ENCODE measurements around the gene FLNA.

Gene FLNA

DNA sequence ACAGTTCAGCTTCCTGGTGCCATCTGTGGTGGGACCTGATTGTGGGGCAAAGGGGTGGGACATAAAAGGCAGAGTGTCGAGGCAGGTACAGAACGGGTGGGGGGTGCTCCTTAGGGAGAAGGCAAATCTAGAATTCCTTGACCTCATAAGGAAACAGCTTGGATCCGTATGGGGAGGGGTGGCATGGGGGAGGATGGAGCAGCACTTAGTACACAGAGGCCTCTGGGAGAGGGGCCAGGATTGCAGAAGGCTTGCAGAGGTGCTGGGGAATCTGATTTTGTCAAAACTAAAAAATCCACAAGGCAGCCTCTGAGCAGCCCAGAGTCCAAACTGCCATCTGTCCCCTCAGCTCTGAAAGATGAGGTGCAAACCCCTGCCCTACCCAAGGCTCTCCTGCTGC, 2.3 kb upstream of the FLNA start:
- DNase-seq: no peak

DNA sequence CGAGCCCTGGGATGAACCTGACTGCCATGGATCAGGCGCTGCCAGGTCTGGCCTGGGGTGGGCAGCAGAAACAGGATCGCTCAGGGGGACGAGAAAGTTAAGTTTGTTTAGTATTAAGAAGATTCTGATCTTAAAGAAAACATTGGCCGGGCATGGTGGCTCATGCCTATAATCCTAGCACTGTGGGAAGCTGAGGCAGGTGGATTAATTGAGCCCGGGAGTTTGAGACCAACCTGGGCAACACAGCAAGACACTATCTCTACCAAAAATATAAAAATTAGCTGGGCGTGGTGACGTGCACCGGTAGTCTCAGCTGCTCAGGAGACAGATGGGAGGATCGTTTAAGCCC, 696 bp upstream of the FLNA start:
- no peak for DNase-seq

DNA sequence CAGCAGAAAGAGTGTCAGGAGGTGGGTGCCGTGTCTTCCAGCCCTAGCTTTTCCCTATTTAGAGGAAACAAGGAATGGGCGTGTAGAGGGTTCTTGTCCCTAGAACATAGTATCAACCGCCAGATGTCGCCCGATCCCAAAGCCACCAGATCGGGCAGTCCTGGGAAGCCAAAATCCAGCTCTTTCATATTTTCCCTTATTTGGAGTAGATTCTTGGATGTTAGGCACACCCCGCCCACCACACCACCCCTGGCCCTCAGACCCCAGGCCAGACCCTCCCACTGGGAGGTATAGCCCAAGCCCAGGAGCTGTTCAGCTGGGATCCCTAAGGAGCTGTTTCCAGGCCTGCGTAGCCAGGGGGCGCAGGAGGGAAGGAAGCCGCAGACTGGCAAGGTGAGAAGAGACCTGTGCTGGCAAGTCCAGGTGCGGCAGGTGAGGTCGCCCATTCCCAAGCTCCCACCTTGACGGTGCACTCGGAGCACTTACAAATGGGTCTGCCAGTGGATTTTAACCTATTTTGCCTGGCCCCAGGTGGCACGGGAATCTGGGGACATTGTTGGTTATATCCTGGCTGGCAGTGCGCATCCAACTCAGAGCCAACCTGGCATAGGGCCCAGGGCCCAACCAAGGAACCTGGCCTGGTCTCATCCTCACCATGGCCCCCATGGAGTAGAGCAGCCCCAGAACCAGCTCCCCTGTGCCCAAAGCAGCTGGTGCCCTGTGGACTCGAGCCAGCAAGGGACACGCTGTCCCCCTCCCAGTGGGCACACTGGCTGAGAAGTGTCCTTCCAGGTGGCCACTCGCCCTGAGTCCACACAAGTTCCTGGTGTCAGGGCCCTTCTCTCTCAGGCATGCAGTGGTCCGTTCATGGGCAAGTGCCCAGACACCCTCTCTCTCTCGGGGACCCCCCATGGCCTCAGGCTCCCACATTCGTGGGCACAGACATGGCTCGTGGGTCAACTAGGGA, 811 bp downstream of the FLNA start:
- peak in 43 of 56 donors; percentile 8 to 70 (median 48) for DNase-seq

DNA sequence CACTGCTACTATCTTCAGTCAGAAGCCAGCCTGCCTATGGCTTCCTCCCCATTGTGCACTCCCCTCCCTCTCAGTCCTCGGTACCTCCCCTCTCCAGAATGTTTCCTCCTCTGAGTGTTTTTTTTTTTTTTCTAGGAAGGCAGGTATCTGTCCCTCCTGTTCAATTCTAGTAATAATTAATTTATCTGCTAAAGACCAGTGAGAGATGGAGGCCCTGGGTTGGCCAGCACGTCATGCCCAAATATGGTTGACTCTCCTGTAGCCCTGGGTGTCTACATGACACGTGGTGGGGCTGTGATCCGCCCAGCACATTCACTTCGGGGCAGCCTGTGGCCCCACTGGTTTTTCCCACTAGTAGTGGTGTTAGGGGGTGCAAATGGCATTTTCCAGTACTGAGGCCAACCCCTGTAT, 1.8 kb downstream of the FLNA start:
- DNase-seq: no peak

DNA sequence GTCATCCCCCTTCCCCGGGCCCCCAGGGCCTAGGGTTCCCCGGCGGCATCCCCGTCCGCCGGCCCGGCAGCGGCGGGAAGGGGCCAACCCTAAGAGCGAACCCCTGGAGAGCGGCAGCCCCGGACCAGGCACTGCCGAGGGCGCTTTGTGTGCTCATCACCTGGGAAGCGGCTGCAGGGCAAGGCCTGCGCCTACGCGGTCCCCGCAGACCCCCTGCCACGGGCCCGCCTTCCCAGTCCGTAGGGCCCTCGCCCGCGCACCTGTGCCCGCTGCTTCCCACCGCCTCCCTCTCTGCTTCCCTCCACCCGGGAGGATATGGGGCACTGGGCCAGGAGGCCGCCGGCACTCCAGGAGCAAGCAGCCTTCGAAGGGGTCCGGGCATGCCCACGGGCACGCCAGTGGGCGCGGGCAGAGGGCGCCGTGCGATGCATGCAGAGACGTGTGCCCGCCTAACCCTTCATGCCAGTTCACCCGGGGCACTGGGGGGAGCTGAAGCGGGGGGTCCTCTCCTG, 2.6 kb downstream of the FLNA start:
- DNase-seq: no peak

DNA sequence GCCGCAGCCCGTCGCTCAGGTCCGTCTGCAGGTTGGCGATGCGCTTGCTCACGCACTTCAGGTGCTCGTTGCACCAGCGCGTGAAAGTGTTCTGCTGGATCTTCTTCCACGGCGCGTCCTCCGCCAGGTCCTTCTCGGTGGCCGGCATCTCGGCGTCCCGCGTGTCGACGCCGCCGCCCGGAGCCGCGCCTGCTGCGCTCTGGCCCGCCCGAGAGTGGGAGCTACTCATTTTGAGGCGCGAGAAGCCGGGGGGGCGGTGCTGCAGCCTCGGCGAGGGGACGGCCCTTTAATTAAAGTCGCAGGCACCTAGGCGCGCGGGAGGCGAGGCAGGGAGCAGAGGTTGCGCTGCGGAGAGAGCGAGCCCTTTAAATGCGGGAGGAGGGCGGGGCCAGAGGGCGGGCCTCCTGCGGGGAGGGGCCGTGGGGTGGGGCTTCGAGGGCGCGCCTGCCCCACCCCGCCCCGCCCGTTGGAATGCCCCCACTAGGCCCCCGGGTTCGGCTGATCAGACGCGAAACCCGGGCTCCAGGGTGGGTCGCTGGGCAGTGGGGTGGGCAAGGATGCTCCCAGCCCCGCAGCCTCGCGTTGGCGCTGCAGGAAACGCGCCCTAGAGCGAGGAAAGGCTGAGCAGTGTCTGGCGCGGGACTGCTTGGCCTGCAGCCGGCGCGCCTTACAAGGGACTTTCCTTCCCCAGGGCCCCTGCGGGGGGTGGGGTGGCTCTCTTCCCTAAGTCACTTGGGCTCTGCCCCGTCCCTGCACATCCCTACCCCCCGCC, 3.2 kb downstream of the FLNA start:
- DNase-seq: peak; percentile 17 to 93 (median 81)

DNA sequence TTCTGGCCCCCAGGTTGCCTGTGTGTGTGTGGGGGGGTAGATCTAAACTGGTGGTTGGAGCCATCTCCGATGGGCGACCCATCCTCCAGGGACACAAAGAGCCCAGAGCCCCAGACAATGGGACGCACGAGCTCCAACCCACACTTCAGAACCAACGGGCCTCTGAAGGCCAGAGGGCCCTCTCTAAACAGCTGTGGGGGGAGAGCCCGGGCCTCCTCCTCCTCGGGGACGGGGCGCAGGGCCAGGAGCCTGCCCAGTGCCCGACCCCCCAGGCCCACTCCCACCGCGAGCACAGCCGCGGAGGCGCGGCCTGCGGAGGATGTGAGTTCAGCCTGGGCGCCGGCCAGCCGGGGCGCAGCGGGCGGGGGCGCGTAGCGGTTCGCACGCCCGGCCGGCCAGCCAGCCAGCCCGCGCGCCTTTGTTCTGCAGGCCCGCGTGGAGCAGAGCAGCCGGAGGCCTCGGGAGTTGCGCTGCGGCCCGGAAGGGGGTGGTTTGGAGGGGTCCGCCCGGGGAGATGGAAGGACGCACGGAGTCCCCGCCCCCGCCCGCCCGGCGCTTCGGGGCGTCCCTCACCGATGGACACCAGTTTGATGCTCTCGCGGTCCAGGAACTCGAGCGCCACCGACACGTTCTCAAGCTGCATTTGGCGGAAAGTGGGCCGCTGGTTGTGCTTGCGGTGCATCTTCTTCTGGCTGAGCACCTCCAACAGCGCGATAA, 4.0 kb downstream of the FLNA start:
- DNase-seq: peak in 8 of 56 donors; percentile 10 to 40 (median 23)

DNA sequence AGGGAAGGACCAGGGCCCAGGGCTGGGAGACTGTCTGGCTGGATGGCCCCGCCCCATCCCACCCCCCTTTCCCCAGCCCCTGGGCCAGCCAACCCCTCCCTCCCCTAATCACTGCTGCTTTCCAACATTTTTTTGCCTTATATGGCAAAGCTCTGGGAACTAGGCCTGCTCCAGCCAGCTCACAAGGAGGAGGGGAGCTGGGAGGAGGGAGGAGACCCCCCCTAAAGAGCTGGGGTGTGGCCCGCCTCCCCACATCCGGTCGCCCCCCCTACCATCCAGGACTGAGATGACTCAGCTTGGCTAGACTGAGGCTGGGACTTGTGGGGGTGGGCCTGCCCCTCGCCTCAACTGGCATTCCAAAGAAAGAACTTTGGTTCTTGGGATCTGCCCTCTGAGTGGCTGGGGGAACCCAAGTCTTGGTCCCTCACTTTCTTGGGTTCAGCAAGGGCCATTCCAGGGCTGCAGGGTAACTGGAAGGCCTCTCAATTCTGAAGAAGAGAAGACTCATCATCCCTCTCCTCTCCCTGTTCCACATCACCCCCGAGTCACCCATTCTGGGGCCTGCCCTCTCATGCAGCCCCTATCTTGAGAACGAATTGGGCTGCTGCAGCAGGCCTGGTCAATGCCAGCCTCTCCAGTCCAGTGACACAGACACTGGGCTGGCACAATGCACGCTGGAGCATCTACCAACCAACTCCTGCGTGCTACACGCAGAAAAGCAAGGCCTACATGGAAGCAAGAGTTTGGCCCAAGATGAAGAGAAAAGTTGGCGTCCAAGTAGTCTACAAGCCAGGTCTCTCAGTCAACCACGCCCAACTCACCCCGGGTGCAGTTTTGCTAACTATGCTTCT, 4.8 kb downstream of the FLNA start:
- peak in 39 of 56 donors; percentile 3 to 62 (median 32) for DNase-seq

DNA sequence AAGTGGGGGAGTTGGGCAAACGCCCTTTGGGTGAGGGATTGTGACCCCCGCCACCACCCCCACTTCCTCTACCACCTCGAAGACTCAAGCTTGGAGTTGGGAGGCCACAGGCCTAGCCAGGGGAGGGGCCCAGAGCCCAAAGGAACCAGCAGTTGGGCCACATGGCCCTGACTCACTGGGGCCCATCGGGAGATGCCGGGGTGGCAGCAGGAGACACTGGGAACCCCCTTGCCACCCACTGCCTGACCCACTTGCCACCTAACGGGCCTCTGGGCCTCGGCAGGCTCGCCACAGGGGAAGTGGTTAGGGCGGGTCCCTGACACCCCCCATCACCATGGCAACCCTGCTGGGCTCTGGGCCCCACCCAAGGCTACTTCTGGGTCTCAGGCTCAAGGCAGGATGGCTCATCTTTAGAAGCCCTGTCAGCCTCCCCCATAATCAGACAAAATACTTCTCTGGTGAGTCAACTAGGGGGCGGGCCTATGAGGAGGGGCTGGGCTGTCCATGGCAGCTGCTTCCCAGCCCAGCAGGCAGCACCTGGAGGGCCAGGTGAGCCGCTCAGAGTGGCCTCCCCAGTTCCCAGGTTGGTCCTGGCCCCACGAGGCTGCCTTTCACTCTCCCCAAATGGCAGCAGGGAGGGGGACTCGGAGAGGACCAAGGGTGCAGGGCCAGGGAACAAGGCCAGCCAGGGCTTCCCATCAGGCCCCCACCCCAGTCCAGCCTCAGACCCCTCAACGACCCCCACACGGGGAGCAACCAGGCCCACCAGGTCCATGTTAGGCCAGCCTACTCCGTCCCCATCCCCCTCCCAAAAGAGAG, 5.6 kb downstream of the FLNA start:
- DNase-seq: peak in 5 of 56 donors; percentile 3 to 59 (median 13)

DNA sequence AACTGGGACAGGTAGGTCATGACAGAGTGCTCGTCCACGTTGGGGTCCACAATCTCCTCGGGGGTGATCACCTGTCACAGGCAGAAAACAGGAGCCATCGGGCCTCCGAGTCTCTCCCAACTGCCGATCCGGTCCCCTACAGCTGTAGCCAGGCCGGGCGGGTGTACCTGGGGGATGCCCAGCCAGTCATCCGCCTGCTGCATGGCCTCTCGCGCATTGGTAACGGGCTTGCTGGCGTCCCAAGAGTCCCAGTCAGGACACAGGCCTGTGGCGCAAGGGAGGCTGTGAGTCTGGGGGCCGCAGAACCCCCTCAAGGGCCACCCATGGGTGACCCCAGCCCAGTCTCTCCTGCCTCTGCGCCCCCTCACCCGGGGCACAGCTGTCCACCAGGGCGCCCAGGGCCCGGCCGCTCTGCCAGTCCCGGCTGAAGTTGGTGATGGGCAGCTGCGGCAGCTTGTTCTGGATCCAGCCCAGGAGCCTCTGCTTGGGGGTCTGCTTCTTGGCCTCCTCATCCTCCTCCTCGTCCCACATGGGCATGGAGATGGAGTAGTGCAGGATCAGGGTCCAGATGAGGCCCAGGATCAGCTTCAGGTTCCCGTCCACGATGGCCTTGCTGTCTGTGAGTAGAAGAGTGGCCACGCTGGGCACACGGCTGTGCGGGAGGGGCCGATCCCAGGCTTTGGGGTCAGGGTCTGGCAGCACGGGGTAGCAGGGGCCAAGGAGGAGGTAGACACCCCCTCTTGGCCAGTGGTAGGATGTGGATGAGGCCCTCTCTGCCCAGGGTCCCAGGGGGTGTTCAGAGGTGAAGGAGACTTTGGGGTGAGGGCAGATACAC, 6.7 kb downstream of the FLNA start:
- no peak for DNase-seq

DNA sequence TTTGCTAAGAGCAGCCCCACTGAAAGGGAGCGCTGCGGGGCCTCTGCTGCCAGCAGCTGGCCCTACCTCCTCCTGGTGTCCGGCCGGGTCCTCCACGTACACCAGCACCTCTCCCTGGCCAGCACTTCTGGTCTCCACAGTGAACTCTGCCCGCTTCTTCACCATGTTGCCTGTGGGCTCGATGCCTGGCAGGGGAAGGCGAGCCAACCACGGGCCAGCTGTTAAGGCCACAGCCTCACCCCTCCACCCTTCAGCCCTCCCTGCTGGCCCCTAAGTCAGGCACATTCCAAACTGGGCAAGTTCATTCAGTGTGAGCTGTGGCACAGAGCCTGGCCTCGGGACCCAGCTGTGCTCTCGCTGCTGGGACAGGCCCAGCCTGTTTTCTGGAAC, 7.8 kb downstream of the FLNA start:
- peak in 34 of 56 donors; percentile 1 to 66 (median 31) for DNase-seq

DNA sequence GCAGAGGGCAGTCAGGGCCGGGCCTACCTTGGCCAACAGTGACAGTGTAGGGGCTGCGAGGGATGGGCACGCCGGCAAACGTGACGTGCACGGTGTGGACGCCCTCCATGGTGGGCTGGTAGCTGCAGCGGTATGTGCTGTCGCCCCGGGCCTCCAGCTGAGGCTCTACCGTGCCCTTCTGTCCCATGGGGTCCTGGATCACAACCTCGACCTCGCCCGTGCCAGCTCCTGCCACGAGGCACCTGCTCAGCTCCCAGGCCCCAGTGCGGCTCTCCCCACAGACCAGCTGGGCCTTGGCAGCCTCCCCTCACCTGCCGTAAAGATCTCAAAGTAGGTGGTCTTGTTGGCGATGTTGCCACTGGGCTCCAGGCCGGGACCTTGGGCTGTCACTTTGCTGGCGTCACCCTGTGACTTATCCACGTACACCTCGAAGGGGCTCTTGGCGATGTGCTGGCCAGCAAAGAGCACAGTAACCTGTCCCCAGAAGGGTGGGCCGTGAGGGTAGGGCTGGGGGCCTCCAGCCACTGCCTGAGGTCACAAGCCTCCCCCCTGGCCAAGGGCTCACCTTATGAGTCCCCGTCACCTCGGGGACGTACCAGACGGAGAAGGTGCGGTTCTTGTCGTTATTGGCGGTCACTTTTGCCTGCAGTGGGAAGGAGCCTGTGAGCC, 8.3 kb downstream of the FLNA start:
- no peak for DNase-seq

DNA sequence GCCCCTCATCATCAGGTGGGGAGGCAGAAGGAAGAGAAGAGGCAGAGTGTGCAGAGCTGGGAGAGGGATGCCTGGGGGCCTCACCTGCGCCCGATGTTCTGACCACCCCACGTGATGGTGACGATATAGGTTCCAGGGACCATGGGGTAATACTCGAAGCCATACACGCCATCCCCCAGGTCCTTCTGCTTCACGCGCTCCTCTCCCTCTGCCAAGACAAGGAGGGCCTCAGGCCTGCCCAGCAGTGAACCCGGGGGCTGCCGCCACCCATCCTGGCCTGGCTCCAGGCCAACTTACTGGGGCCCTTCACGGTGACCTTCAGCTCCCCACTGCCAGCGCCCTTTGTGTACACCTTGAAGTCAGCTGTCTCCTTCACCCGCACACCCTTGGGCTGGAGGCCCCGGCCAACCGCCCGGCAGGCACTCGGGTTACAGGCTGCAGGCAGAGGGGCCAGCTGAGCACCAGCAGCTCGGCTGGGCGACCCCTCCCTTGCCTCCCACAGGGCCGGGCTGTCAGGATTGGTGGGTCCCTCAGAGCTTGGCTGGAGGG, 9.3 kb downstream of the FLNA start:
- DNase-seq: no peak

DNA sequence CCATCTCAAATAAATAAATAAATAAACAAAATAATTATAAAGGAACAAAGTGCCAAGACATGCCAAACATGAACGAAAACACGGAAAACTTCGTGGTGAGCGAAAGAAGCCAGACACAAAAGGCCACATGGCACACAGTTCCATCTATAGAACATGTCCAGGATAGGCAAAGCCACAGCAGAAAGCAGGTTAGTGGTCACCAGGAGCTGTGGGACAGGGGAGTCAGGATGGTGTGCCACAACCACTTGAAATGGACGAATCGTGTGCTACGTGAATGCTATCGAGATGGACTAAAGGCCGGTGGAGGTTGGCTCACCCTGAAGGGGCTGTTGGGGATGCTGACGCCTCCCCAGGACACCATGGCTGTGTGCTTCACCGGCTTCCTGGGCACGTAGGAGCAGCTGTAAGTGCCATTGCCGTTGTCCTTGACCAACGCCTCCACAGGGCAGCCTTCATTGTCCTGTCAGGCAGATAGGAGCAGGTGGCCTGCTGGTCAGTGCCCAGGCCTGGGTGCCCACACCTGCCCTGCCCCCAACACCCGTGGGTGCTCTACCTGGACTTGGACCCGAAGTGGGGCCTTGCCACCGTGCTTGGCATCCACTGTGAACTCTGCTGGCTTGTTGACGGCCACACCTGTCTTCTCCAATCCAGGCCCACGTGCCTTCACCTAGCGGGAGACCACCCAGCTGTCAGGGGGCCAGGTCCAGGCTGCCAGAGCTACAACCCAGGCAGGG, 10.6 kb downstream of the FLNA start:
- DNase-seq: no peak

DNA sequence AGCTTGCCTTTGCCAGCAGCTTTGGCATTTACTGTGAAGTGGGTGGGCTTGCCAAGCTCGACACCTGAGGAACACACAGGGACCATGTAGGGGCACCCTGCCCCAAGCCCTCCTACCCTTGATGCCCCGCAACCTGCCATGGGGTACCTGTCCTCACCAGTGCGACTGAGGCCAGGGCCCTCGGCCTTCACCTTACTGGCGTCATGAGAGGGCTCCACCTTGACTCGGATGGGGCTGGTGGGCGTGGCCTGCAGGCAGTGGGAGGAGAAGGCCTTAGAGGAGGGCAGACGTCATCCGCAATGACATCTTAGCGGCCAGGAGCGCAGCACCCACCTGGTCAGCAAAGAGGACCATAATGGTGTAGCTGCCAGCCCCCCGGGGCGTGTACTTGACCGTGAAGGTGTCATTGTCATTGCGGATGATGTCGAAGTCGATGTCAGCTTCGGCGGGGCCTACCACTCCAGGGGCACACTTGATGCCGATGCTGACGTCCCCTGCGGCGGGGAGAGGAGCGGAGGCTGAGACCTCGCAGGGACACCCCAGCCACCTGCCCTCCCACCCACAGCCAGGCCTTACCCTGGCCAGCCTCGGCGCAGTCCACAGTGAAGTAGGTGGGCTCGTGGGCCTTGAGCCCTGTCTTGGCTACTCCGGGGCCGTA, 12.2 kb downstream of the FLNA start:
- no peak for DNase-seq

DNA sequence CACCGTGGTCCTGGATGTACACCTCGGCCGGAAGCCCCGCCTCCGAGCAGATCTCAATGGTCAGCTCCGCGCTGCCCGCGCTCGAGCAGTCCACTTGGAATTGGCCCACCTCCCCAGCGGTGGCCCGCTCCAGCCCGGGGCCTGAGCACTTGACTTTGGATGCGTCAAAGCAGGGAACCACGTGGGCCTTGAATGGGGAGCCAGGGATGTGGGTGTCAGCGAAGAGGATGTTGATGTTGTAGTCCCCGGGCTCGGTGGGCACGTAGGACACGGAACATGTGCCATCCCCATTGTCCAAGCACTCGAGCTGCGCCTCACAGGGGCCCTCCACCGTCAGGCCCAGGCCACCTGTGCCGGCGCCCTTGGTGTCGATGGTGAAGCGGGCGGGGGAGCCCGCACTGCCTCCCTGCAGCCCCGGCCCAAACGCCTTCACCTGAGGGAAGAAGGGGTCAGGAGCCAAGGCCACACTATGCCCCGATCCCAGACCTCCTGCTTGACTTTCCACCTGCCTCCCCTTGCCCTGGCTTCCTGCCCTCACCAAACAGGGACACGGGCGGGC, 14.2 kb downstream of the FLNA start:
- no peak for DNase-seq

Data from nucleus accumbens (tissue), 56 donors.